ENCODE measurements around the gene GABRB2.

DNA sequence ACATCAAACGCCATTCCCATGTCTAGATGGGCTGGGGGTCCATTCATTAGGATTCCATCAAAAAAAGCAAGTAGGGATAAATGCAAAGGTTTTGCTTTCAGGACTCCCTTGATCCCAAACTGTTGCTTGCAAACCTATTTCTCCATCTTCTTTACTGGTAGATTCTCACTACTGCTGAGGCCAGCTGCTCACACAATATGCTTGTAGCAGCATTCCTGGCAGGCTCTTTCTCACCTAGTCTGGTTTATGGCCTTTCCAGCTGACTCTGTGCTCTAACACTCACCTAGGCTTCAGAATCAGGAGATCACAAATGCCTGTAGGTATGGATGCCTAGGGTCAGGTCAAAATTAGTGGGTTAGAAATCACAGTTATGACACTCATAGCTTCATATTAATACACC is 274.7 kb downstream of the GABRB2 start:
- TF ChIP-seq RAD21 (IDR thresholded peaks at IDR 0.05; ENCODE audit: low read depth) = no peak
- TF ChIP-seq POLR2AphosphoS5 (IDR thresholded peaks at IDR 0.05; ENCODE audit: low read depth, low read length) = no peak
- TF ChIP-seq ZFX (IDR thresholded peaks at IDR 0.05) = no peak
- TF ChIP-seq POLR2A (IDR thresholded peaks at IDR 0.05; ENCODE audit: borderline replicate concordance, extremely low read depth, insufficient read depth, insufficient read length) = no peak
- no peak for TF ChIP-seq CEBPB (IDR thresholded peaks at IDR 0.05; ENCODE audit: low read depth)
- no peak for TF ChIP-seq MAX (IDR thresholded peaks at IDR 0.05)
- no peak for TF ChIP-seq FOSL1 (IDR thresholded peaks at IDR 0.05; ENCODE audit: low read depth)
- TF ChIP-seq CTCF (IDR thresholded peaks at IDR 0.05 in 2 of 3, conservative IDR thresholded peaks at IDR 0.05 in 1 of 3; ENCODE audit: borderline replicate concordance in 1 of 3, insufficient read depth in 1 of 3, low read depth in 2 of 3, low read length in 2 of 3) = no peak
